GM19463 (cell line): ENCODE measurements around the gene SLITRK2.

Experiments used
- ATAC-seq: cut with Tn5 transposase; IDR thresholded peaks from one replicate; pipeline ENCODE4 v1.9.1; 2021; ENCODE audit warnings: mild to moderate bottlenecking, moderate library complexity; ENCODE audit not compliant: unreplicated experiment

SLITRK2 gene

GRCh38 chrX:145817331-145818185 is at the start of gene SLITRK2:
TSS of gene SLITRK2 (plus strand) at chrX:145817829. CDS start at chrX:145822426, 4,597 bp downstream.
- ATAC-seq = no peak

GRCh38 chrX:145773006-145773405 is 44.6 kb upstream of the SLITRK2 start:
- ATAC-seq = no peak

- ATAC-seq = no peak
These were observed 25.3 kb upstream of the SLITRK2 start for GRCh38 chrX:145792281-145792680.

GRCh38 chrX:145803508-145803907 is 14.1 kb upstream of the SLITRK2 start:
- no peak for ATAC-seq

GRCh38 chrX:145813081-145813480 is 4.5 kb upstream of the SLITRK2 start:
- ATAC-seq = no peak

- no peak for ATAC-seq
These were observed 871 bp upstream of the SLITRK2 start for GRCh38 chrX:145816601-145817315.

- no peak for ATAC-seq
These were observed 821 bp downstream of the SLITRK2 start for GRCh38 chrX:145818186-145819113.

GRCh38 chrX:145820825-145821224 is 3.2 kb downstream of the SLITRK2 start:
- ATAC-seq = no peak

- ATAC-seq = no peak
These were observed 3.8 kb downstream of the SLITRK2 start for GRCh38 chrX:145821291-145821897.

GRCh38 chrX:145821898-145822571 is 4.4 kb downstream of the SLITRK2 start:
- no peak for ATAC-seq

- ATAC-seq = no peak
These were observed 5.5 kb downstream of the SLITRK2 start for GRCh38 chrX:145823132-145823531.

- no peak for ATAC-seq
These were observed 8.3 kb downstream of the SLITRK2 start for GRCh38 chrX:145825896-145826295.

- ATAC-seq = no peak
These were observed 8.8 kb downstream of the SLITRK2 start for GRCh38 chrX:145826466-145826865.

- no peak for ATAC-seq
These were observed 15.2 kb downstream of the SLITRK2 start for GRCh38 chrX:145832796-145833195.

- ATAC-seq = no peak
These were observed 22.9 kb downstream of the SLITRK2 start for GRCh38 chrX:145840531-145840930.

GRCh38 chrX:145843146-145843904 is 25.7 kb downstream of the SLITRK2 start:
- ATAC-seq = no peak

- no peak for ATAC-seq
These were observed 27.3 kb downstream of the SLITRK2 start for GRCh38 chrX:145844886-145845285.

- ATAC-seq = no peak
These were observed 30.8 kb downstream of the SLITRK2 start for GRCh38 chrX:145848448-145848847.

- no peak for ATAC-seq
These were observed 31.2 kb downstream of the SLITRK2 start for GRCh38 chrX:145848857-145849256.
